BE2C (cell line): ENCODE measurements around the gene VAPA.

ENCODE experiments used
- DNase-seq: peaks from one replicate; pipeline ENCODE4 v3.0.0-alpha.2; 2020
- H3K27me3 ChIP-seq: fragments of 250-450 bp; sonication (Bioruptor Pico); 2 replicates; pipeline ENCODE4 v1.5.1; 2020; ENCODE audit warnings: mild to moderate bottlenecking
- H3K36me3 ChIP-seq: fragments of 250-450 bp; sonication (Bioruptor Pico); 2 replicates; pipeline ENCODE4 v1.5.1; 2020; ENCODE audit warnings: mild to moderate bottlenecking
- H3K4me1 ChIP-seq: fragments of 250-450 bp; sonication (Bioruptor Pico); 2 replicates; pipeline ENCODE4 v1.5.1; 2020
- H3K4me3 ChIP-seq: 2 replicates; pipeline ENCODE4 v1.5.1; 2011; ENCODE audit warnings: low read depth, low read length
- H3K9me3 ChIP-seq: fragments of 250-450 bp; sonication (Bioruptor Pico); 2 replicates; pipeline ENCODE4 v1.5.1; 2020
- TF ChIP-seq, protein P1 (sequence below): IDR thresholded peaks from 2 replicates; pipeline ENCODE4 v1.5.1; 2012; ENCODE audit warnings: mild to moderate bottlenecking, low read depth, low read length

VAPA gene

DNA sequence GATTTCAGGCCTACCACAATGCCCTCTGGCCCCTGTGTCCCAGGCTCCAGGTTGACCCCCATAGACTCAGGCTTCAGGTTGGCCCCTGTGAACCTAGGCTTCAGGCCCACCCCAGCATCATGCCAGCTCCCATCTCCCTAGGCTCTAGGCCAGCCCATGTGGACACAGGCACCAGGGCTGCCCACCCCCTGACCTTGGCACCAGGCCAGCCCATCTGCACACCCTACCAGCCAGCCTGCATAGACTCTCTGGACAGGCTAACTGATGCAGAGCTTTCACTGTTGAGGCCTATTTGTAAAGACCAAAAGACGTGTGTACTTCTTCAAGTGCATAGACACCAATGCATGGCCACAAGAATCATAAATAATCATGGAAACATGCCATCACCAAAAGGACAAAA, 83.9 kb downstream of the VAPA start:
- H3K27me3 ChIP-seq = no peaks in the 10 kb centered on the region
- H3K4me3 ChIP-seq = no peak overlapping the region
- H3K9me3 ChIP-seq = no peaks in the 10 kb centered on the region
- no peaks in the 10 kb centered on the region for H3K4me1 ChIP-seq
- H3K36me3 ChIP-seq = no peaks in the 10 kb centered on the region
- TF ChIP-seq, protein P1, sequence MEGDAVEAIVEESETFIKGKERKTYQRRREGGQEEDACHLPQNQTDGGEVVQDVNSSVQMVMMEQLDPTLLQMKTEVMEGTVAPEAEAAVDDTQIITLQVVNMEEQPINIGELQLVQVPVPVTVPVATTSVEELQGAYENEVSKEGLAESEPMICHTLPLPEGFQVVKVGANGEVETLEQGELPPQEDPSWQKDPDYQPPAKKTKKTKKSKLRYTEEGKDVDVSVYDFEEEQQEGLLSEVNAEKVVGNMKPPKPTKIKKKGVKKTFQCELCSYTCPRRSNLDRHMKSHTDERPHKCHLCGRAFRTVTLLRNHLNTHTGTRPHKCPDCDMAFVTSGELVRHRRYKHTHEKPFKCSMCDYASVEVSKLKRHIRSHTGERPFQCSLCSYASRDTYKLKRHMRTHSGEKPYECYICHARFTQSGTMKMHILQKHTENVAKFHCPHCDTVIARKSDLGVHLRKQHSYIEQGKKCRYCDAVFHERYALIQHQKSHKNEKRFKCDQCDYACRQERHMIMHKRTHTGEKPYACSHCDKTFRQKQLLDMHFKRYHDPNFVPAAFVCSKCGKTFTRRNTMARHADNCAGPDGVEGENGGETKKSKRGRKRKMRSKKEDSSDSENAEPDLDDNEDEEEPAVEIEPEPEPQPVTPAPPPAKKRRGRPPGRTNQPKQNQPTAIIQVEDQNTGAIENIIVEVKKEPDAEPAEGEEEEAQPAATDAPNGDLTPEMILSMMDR = no peak
- no peak for DNase-seq

DNA sequence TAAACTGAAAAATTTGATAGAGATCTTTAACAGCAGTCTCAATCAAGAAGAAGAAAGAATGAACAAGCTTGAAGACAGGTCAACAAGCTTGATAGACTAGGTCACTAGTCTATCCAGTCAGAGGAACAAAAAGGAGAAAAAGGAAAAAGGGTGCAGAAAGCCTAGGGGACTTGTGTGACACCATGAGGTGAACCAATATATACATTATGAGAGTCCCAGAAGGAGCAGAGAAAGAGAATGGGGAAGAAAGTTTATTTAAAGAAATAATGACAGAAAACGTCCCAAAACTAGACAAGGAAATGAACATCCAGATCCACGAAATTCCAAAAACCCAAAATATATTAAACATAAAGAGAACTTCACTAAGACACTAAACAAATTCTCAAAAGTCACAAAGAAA, 84.5 kb downstream of the VAPA start:
- Histone ChIP-seq H3K4me3 (no peak overlapping the region), H3K4me1 (no peaks in the 10 kb centered on the region), H3K27me3 (no peaks in the 10 kb centered on the region), H3K36me3 (no peaks in the 10 kb centered on the region), H3K9me3 (no peaks in the 10 kb centered on the region)
- DNase-seq = no peak
- TF ChIP-seq, protein P1 = no peak

DNA sequence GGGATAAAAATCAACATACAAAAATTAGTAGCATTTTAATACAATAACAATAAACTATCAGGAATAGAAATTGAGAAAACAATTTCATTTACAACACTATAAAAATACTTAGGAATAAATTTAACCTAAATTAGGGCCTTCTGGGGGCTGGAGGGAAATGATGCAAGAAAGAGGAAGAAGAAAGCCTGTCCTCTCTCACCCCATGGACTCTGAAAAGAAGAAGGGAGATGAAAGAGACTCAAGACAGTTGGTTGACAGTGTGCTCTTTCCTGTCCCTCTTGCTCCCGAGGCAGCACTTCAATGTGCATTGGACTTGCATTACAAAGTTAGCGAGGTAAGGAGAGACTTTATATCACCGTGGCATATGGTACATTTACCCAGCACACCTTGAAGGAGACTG, 88.5 kb downstream of the VAPA start:
- no peaks in the 10 kb centered on the region for H3K4me1 ChIP-seq

DNA sequence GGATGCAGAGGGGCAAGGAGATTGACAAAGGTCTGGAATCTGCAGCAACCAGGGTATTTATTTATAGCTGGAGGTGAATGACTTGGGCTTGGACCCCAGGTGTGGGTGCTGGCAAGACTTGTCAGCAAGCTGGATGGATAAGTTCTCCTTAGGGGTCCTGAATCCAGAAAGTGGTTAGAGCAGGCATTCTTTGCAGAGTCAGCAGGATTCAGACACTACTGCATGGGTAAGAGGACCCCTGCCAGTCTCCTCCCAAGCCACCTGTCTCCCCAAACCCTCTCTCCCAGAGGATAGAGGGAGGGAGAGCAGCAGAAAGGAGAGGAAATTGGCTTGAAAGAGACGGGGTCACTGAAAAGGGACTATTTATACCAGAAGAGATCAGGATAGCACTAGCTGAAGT, 89.5 kb downstream of the VAPA start:
- TF ChIP-seq, protein P1 = no peak
- Histone ChIP-seq H3K4me1 (no peaks in the 10 kb centered on the region), H3K27me3 (no peaks in the 10 kb centered on the region), H3K4me3 (no peak overlapping the region), H3K36me3 (no peaks in the 10 kb centered on the region), H3K9me3 (no peaks in the 10 kb centered on the region)
- DNase-seq = no peak

More for the DNA sequence above, 88.5 kb downstream of the VAPA start:
- no peaks in the 10 kb centered on the region for H3K9me3 ChIP-seq
- no peak overlapping the region for H3K4me3 ChIP-seq
- H3K36me3 ChIP-seq = no peaks in the 10 kb centered on the region
- TF ChIP-seq, protein P1 = no peak
- no peaks in the 10 kb centered on the region for H3K27me3 ChIP-seq
- DNase-seq = no peak

DNA sequence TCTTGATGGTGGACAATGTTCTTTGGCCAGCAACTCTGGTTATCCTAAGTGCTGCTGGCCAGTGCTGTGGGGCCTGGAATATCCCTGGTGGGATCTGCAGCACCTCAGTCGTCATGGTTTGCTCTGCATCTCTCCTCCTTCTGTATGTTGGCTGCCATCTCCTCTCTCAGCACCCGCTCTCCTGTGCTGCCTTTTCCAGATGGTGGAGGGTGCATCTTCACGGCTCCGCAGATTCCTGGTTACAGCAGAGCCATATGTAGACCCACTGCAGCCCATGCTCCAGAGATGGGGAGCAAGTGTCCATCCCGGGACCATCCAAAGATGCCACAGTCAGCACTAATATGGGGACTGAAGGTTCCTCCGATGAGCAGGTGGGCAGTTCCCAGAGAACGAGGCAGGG, 90.0 kb downstream of the VAPA start:
- no peaks in the 10 kb centered on the region for H3K27me3 ChIP-seq
- TF ChIP-seq, protein P1 = no peak
- H3K9me3 ChIP-seq = no peaks in the 10 kb centered on the region
- no peak for DNase-seq
- no peaks in the 10 kb centered on the region for H3K36me3 ChIP-seq
- no peaks in the 10 kb centered on the region for H3K4me1 ChIP-seq
- H3K4me3 ChIP-seq = no peak overlapping the region

DNA sequence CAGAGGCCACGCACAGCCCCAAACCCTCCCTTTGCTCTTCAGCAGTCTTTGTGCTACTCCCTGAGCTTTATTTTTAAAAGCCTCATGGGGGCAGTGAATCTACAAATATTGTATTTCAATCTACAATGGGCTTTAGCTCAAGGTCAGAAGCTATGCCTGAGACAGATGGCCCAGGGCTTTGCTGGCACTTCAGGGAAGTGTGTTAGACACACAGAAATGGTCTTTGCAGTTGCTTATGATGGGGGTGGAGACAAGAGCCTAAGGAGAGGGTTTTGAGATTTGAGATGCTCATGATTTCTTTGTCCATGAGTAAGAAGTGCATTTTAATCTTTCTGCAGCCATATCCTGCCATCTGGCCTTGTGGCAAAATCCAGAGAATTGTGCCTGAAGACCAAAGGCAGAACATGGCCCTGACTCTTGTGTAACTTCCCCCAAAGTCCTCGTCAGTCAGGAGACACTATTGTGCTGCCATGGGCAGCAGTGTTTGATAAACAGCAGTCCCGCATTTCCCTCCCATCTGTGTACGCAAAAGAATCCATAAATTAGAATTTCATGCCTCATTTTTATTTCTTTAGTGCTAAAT, 92.6 kb downstream of the VAPA start:
- H3K27me3 ChIP-seq = no peaks in the 10 kb centered on the region
- H3K4me1 ChIP-seq = no peaks in the 10 kb centered on the region
- TF ChIP-seq, protein P1 = no peak
- H3K4me3 ChIP-seq = no peak overlapping the region
- H3K36me3 ChIP-seq = no peaks in the 10 kb centered on the region
- DNase-seq = no peak
- no peaks in the 10 kb centered on the region for H3K9me3 ChIP-seq
